Ramos (cell line): ENCODE data around the gene IL3.

ENCODE experiments used
- in situ Hi-C: fragments of 300-500 bp; cut with MboI; formaldehyde crosslinking; loops from one replicate; pipeline ENCODE4 v1.14.3; 2022; ENCODE audit warnings: low sequenced_read_pairs; ENCODE audit not compliant: unreplicated experiment

The IL3 gene

DNA sequence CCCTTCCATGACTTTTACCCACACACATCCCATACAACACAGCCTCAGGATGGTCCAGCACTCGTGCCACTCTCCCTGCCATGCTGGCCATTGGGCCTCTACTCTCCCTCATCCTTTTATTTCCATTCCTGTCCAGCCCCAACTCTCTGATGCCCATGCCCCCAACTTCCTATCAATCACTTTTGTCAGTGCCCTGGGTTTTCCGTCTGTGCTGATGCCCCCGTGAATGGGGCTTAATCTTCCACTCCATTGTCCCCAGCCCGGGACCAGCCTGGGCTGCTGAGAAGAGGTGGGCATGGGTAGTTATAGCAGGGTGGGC lies 36.4 kb upstream of the IL3 start:
- in situ Hi-C loops = loop anchor here (25.0 kb wide), 1 partner anchor 912 kb away; no protein-coding TSS in a partner anchor

DNA sequence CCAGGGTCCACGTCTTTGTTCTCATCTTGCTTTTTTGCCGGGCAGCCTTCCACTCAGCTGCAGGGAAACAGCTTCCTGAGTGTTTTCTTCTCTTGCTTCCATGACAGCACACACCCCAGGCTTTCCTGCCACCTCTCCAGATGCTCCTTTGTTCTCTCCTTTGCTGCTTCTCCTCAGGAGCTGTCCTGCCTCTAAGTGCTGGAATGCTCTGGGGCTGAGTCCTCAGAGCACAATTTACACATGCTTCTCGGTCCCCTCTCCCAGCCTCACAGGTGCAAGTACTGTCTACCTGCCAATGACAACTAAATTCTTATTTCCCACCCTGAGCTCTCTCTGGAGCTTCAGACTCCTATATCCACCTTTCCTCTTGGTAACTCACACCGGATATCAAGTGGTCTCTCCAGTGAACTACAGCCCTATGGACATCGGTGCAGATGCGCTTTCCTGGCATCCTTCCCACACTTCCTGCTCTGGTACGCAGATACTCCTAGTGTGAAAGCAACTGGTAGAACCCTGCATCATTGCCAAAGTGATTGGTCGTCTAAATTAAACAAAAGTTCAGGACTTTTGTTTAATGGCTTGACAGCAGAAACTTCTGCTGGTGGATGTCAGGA lies 35.6 kb upstream of the IL3 start:
- in situ Hi-C loops = loop anchor here (25.0 kb wide), 1 partner anchor 913 kb away; no protein-coding TSS in a partner anchor

DNA sequence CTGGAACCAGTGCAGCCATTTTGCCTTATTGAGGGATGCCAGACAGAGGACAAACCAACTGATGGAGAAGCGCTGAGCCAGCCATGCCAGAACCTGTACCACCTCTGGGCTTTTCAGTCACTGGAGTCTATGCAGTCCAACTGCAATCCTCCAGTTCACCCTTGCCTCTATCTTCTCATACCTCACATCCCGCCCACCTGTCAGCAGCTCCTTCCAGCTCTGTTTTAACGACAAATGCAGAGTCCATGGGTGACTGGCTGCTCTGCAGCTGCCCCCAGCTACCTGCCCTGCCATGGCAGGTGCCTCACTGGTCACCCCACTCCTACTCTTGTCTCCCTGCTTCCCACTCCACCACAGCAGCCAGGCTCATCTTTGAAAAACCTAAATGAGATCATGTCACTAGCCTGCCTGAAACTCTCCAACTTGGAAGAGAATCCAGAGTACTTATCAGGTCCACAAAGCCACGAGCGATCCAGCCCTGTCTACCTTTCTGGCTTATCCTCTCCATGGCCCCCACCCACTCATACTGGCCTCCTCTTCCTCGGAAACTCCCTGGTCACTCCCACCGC lies 35.0 kb upstream of the IL3 start:
- in situ Hi-C loops = no loop called here

DNA sequence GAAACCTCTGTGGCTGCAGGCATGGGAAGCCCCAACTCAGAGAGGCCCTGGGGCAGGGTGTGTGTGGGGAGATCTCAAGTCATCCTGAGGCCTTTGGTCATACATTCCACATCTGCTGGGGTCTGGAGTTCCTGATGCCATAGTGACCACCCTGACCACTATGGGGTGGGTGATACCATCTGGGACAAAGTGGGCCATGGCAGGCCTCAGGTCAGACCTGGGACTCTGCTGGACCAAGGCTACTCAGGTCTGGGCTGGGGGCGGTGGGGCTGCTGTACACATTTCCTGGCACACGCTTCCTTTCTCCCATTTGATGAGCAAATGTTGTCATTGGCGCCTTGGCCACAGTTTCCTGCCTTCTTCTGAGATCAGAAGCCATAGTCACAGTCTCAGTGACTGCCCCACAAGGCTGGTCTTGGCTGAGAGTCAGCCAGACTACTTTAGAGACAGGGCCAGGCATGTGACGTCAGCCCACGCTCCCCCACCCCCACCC lies 33.9 kb upstream of the IL3 start:
- in situ Hi-C loops = no loop called here

DNA sequence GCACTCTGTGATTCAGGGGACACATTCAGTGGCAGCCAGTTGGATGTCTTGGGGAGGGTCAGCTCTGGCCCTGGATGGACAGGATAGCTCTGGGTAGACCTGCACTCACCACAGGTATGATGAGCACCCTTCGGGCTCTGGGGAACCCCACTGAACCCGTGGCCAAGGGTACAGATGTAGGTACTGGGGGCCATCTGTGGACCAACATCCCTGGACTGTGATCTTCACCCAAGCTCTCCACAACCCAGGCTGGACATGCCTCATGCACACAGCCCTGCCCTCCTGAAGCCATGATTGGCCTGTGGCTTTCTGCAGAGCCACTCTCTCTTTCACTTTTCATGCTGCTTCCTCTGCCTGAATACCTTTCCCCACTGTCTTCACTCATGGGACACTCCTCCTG lies 33.4 kb upstream of the IL3 start:
- in situ Hi-C loops = no loop called here

DNA sequence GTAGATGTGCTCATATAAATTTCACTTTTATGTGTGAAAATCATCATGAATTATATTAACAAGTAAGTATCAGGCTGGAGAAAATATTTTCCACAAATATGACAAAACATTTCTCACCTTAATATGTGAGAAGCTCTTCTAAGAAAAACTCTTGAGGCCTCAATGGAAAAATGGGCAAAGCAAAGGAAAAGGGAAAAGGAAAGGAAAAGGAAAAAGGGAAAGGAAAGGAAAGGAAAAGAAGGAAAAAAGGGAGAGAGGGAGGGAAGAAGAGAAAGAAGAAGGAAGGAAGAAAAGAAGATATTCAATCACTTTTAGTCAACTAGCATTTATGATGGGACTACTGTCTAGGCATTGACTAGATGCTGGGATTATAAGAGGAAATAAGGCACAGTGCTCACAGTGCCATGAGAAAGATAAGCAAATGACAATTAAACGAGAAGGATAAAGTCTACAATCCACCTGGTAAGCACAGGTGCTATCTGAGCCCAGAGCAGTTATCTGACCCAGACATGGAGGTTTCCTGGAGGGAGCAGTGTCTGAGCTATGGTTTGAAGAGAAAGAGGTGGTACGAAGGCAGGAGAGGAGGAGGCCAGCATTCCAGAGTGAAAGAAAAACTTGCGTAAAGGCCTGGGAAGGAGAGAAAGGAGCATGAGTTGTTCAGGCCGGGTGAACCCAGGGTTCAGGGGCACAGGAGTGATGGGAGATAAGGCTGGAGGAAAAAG lies 30.7 kb upstream of the IL3 start:
- in situ Hi-C loops = no loop called here

DNA sequence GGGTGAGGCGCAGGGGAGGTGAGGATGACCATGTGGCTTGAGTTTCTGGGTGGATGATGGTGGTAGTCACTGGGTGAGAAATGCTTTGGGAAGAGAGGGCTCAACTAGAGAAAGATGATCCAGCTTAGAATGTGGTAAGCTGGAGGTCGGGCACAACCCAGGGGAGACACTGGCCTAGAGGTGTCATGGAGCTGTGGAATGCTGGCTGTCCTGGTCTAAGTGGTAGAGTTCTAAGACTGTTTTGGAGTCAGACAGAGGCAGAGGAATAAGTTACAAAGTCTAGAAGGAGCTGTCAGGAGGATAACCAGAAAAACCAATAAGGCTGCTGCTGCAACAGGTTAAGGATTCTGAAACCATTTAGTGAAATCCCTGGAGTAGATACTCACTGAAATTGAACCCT lies 29.8 kb upstream of the IL3 start:
- in situ Hi-C loops = no loop called here

DNA sequence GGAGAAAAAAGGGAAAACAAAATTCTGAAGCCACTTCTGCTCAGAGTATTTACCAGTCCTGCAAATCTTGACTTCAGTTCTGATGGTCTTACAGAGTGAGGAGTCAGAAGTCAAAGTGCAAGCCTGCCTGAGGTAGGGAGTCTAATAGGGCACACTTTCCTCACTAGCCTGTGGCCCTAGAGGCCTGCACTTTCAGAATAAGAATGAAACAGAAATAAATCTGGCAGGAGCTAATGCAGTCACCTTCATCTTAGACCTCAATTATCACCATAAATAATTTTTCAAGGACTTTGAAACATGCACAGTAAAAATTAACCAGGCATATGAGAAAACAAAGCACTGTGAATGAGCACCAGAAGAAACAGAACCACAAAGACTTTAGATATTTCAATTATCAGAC lies 28.3 kb upstream of the IL3 start:
- in situ Hi-C loops = no loop called here

DNA sequence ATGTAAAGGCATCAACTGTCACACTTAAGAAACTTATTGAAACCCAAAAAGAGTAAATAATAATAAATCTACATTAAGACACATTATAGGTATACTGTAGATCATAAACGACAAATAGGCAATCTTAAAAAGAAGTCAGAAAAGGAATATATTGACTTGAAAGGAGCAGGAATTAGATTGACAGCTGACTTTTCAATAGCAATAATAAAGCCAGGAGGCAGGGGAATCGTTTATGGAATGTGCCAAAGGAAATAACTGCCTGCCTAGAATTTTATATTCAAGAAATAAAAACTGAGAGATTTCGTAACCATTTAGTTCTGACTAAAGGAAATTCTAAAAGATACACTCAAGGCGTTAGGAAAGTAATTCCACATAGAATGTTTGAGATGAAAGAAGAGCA lies 27.3 kb upstream of the IL3 start:
- in situ Hi-C loops = no loop called here

DNA sequence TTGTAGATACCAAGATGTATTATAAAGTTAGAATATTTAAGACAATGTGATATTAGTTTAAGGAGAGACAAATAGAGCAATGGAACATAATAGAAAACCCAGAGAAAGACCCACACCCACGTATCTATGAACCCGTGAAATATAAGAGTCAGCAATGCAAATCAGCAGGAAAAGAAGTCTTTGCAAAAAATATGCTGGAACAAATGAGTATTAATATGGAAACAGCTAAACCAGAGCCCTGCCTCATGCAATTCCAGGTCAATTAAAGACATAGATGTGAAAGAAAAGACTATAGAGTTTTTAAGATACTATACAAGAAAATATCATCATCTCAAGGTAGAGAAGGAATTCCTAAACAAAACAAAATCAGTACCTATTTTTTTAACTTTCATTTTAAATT lies 23.1 kb upstream of the IL3 start:
- in situ Hi-C loops = no loop called here

DNA sequence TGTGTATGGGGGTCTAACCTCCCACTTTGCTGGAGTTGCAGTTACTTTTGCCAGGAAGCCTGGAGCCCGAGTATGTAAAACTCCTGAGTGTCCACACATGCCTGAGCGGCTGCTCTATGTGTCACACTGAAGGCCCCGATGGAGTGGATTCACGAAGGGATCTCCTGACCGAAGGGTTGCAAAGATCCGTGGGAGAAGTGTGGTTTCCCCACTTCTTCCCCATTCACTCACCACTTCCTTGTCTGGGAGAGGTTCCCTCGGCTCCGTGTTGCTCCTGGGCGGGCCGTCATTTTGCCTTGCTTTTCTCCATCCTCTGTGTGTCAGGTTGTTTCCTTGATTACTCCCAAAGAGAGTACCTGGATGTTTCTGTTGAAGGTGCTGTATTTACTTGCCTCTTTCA lies 16.2 kb upstream of the IL3 start:
- in situ Hi-C loops = no loop called here

DNA sequence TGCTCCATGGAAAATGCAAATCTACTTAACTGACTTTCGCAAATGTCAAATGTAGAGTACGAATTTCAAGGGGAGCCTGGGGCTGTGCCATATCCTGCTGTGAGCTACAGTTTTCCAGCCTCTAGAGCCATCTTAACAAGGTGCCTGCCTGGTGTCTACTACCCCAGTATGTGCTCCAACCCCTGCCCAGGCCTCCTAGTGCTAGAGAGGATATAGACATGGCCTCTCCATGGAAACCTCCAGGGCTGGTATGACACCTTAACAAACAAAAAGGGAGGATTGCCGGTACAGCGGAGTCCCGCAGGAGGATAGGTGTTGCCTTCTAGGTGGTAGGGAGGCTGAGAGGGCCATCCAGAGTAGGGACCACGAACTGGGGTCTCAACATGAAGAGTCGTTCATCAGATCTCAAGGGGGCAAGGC lies 13.6 kb upstream of the IL3 start:
- in situ Hi-C loops = no loop called here

DNA sequence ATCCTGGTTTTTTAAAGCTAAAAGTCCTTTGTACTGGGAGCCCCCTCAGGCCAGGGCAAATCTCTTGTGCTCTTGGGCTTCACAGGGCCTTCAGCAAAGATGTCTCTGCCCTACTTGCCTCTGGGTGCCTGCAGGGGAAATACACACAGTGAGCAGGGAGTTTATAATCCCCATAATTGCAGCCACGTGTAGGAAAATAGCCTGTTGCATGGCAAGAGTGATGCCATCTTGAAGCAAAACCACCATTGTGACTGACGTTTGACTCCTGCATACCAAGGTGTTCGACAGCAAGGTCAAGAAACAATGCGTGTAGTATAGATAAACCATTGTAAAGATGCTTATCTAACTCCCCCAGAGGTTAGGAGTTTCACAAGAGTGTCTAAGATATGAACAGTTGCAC lies 11.4 kb upstream of the IL3 start:
- in situ Hi-C loops = no loop called here

DNA sequence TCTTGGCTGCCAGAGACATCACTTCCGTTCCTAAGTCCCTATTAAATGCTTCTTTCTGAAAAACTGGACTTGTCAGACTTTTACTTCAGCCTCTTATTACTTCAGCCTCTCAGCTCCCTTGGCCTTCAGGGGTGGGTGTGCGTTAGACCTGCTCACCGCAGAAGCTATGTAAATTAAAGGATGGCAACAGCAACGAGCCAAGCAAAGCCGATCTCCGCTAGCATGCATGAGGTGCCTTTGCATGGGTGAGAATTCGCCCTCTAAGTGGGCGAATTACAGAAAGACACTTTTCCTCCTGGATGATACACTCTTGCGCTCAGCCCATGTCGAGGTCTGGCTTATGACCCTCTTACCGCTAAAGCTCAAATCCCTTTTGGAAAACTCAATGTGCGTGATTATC lies 10.9 kb upstream of the IL3 start:
- in situ Hi-C loops = no loop called here

DNA sequence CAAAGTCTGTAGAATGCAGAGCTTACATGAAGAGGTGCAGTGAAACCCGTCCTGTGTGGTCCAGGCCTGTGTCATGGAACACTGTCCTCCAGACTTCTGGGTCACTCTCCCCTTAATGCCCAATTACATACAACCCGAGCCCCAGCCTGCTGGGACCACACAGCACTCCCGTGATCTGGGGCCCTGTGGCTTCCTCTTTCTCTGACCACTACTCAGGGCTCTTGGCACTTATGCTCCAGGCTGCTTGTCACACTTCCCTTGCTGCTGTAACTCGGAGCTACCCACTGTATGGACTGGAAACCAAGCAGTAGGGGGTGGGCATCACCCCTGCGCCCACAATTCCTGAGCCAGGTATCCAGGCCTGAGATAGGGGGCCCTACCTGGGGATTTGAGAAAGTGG lies 10.3 kb upstream of the IL3 start:
- in situ Hi-C loops = no loop called here

DNA sequence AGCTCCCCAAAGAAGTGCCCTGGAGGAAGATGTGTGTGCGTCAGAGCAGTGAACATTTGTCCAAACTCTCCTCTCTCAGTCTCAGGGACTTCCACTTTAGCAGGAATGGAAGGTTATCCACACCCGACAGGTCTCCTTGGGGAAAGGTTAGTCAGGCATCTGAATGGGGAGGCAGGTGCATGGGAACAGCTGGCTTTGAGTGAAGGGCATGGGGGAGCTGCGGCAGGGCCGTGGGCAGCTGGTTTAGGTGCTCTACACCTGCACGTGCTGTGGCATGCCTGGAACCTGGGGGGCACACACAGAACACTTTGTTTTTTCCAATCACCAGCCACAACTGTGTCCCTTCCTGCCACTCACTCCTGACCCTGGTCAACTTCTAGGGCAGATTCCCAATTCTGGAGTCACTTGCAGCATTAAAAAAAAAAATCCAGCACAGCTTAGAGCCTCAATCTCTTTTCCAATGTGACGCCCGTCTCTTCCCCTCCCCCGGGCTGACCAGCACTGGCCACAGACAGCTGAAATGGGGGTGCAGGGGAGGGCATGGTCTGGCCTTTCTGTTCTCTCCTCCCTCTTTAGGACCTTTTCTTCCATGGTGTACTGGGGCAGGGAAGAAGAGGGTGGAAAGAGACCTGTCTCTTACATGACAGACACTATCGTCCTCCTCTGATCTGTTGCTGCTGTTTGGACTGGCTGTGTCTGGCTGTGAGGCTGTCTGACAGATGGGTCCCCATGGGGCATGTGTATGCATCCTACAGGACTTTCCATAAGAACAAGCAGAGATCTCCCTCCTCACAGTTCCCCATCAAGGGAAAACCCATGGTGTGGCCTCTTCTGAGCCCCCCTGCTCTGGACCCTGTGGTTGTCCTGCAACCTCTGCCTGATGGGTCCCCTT lies 9.5 kb upstream of the IL3 start:
- in situ Hi-C loops = no loop called here

DNA sequence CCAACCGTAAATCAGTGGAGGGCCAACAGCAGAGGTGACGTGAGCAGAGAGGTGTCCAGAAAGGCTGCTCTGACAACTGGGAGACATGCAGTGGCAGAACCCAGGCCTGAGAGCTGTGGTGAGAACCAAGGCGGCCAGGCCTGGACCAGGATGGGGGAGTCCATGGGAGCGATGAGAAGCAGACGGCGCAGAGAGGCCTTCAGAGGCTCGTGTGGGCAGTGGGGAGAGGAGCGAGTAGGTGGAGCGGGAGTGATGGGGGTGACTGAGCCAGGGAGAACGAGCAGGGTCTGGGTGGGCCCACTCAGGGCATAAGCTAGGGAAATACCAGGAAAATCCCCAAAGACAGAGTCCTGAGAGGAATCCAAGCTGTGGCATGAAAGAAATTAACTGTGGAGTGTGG lies 7.9 kb upstream of the IL3 start:
- in situ Hi-C loops = no loop called here

DNA sequence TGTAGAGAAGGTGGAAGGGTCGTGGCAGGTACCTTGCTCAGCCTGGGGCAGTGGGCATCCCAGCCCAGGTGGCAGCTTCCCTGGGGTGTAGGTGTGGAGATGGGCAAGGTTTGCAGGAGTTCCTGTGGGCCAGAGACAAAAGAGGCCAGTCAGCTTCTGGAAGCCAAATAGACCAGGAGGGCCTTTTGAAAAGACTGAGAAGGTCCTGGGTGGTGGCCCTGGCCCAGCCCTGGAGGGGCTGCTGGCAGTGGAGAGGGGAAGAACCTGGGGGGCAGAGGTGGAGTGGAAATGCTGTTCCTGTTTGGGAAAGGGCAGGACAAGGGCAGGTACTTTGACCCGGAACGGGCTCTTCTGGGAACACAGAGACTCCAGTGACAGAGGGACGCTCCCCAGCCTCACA lies 7.0 kb upstream of the IL3 start:
- in situ Hi-C loops = no loop called here

DNA sequence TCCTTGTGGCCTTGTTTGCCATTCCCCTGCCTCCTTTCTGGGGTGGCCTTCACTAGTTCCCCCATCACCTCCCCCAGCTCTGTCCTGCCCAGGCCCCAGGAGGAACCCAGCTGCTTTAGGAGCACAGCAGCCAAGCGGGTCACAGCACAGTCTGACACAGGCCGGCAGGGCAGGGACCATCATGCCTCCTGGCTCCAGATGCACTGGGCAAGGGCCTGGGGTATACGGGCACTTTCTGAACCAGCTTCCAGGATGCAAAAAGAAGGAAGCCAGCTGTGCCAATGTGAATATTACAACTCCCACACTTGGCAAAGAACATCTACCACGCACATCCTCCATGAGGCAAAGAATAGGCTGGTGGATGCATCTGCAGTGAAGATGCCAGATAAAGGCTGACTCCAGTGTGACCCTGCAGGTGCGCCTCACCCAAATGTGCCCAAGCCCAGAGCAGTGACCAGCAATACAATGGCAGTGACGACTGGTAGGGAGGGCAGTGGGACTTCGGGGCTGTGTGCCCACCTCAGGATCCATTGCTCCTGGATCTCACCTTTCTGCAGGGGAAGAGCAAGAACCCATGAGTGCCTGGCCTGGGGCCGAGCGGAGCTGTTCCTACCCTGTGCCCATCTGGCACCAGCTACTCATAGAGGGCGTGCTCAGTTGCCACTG lies 6.3 kb upstream of the IL3 start:
- in situ Hi-C loops = no loop called here

DNA sequence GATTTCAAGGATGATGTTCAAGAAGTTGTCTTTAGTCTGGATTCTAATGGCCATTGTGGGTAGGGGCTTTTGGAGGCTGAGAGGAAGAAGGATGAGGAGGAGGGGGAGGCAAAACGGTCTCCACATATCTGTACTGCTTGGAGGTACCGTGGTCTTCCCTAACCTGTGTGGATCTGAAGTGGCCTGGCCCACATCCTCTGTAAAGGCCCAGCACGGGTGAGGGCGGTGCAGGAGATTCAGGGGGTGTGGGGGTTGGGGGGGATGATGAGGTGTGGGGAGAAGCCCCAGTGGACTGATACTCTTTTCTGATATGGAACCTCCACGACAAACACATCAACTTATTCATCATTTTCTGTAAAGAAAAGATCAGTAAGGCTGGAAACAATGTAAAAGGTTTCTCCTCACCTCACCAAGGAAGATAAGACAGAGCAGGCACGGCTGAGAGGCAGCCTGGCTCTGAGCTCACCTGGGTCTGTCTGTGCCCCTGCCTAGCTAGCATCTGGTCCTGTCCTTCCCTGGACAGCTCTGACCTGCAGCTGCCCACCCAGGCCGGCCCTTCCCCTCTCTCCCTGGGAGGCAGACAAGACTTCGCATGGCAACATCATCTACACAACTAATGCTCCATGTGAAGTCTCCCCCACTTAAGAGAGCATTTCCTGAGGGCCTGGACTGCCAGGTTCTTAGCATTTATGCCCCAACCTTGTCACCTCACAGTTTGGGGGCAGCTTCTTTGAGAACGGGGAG lies 5.6 kb upstream of the IL3 start:
- in situ Hi-C loops = no loop called here
